GM12878 (cell line): ENCODE data around the gene RARA. TPM values are rescaled to one million over a fixed set of nuclear protein-coding genes. Genes with fewer than 3 reads are reported as not detected.

Source experiments
- ATAC-seq: fragments of 200-7000 bp; cut with Tn5 transposase; 3 replicates; pipeline ENCODE4 v1.9.1; 2020; ENCODE audit warnings: mild to moderate bottlenecking, moderate library complexity
- BruUV-seq: library from RNA; stranded (reverse); fragments of 400-500 nt; replicated peaks from 2 replicates; lab custom pipeline; 2021; lab: Mats Ljungman, UMichigan
- CTCF ChIA-PET: fragments of 300-600 bp; sonication (Branson Sonifier 250); formaldehyde crosslinking; extraction: SDS; loops from one replicate; lab custom pipeline; 2021; ENCODE audit warnings: inconsistent platforms; lab: Yijun Ruan, JAX
- POLR2A ChIA-PET: fragments of 350-600 bp; formaldehyde crosslinking; extraction: SDS; loops from one replicate; lab custom pipeline; 2021; ENCODE audit warnings: inconsistent platforms; lab: Charles Lee
- RAD21 ChIA-PET: fragments of 300-600 bp; sonication (Branson Sonifier 250); formaldehyde crosslinking; loops from one replicate; lab custom pipeline; 2023; ENCODE audit warnings: antibody characterized with exemption; ENCODE audit not compliant: unreplicated experiment; lab: Charles Lee
- SMC1A ChIA-PET: fragments of 300-600 bp; sonication (Branson Sonifier 250); formaldehyde crosslinking; loops from one replicate; lab custom pipeline; 2023; ENCODE audit not compliant: unreplicated experiment, uncharacterized antibody; lab: Charles Lee
- DNase-seq: peaks from one replicate; pipeline ENCODE4 v3.0.0-alpha.2; 2011; ENCODE audit warnings: low read depth, low spot score
- FAIRE-seq: peaks from 3 replicates; lab custom pipeline; 2011; peaks lifted over from hg19 to GRCh38; lab: Jason Lieb, UNC
- H2AFZ ChIP-seq: 2 replicates; pipeline ENCODE4 v1.6.0; 2011; ENCODE audit warnings: low read depth, low read length, control low read depth; ENCODE audit not compliant: control insufficient read depth
- H3K27ac ChIP-seq: 2 replicates; pipeline ENCODE4 v1.5.1; 2011; ENCODE audit warnings: control low read depth; ENCODE audit not compliant: control insufficient read depth, insufficient read depth
- H3K27me3 ChIP-seq, 2 experiments: replicated peaks in 1 of 2; 2 replicates each; pipeline versions ENCODE4 v1.6.0 to v1.6.1; 2011; ENCODE audit warnings: low read length in 1 of 2; ENCODE audit not compliant: control insufficient read depth in 2 of 2, insufficient read depth in 2 of 2
- H3K36me3 ChIP-seq, 2 experiments: 2 replicates each; pipeline ENCODE4 v1.5.1; 2011; ENCODE audit warnings: low read length in 1 of 2; ENCODE audit not compliant: control insufficient read depth in 2 of 2, insufficient read depth in 2 of 2
- H3K4me1 ChIP-seq: 2 replicates; pipeline ENCODE4 v1.6.1; 2011; ENCODE audit warnings: mild to moderate bottlenecking, low read length, moderate library complexity, mixed read lengths; ENCODE audit not compliant: control insufficient read depth, insufficient read depth
- H3K4me2 ChIP-seq: 2 replicates; pipeline ENCODE4 v1.6.0; 2011; ENCODE audit warnings: control low read depth; ENCODE audit not compliant: control insufficient read depth, insufficient read depth
- H3K4me3 ChIP-seq: fragments of 200-600 bp; sonication (generic); 2 replicates; pipeline ENCODE4 v1.5.1; 2016
- H3K79me2 ChIP-seq: 2 replicates; pipeline ENCODE4 v1.6.0; 2011; ENCODE audit warnings: low read length; ENCODE audit not compliant: control insufficient read depth, insufficient read depth
- H3K9ac ChIP-seq: 2 replicates; pipeline ENCODE4 v1.8.0; 2011; ENCODE audit warnings: low read length, control low read depth, mixed read lengths; ENCODE audit not compliant: control insufficient read depth, insufficient read depth
- H3K9me3 ChIP-seq: replicated peaks from 3 replicates; pipeline ENCODE4 v1.5.1; 2011; ENCODE audit warnings: mild to moderate bottlenecking, low read length; ENCODE audit not compliant: control insufficient read depth, insufficient read depth
- H4K20me1 ChIP-seq: 2 replicates; pipeline ENCODE4 v1.6.0; 2011; ENCODE audit not compliant: control insufficient read depth, insufficient read depth
- BCLAF1 ChIP-seq: fragments of 450-650 bp; IDR thresholded peaks from 2 replicates; pipeline ENCODE4 v1.6.1; 2017; ENCODE audit warnings: antibody characterized with exemption, mild to moderate bottlenecking, moderate library complexity
- BRCA1 ChIP-seq: IDR thresholded peaks from 2 replicates; pipeline ENCODE4 v1.6.1; 2011; ENCODE audit warnings: low read depth, low read length, improper control_type of control experiment
- EED ChIP-seq: sonication (generic); IDR thresholded peaks from 2 replicates; pipeline ENCODE4 v1.6.1; 2016; ENCODE audit warnings: antibody characterized with exemption, low read depth
- EZH2 ChIP-seq: IDR thresholded peaks from 2 replicates; pipeline ENCODE4 v1.6.1; 2012; ENCODE audit warnings: low read depth, mild to moderate bottlenecking, control low read depth, inconsistent platforms, low read length, borderline replicate concordance; ENCODE audit not compliant: control insufficient read depth
- JUND ChIP-seq: IDR thresholded peaks from 2 replicates; pipeline ENCODE4 v1.6.1; 2012; ENCODE audit warnings: low read depth, mild to moderate bottlenecking, low read length, improper control_type of control experiment, moderate library complexity
- MEF2A ChIP-seq: IDR thresholded peaks from 2 replicates; pipeline ENCODE4 v1.6.1; 2011; ENCODE audit warnings: low read depth, mild to moderate bottlenecking, low read length, moderate library complexity; ENCODE audit not compliant: insufficient read depth
- NBN ChIP-seq: fragments of 450-650 bp; IDR thresholded peaks from 2 replicates; pipeline ENCODE4 v1.6.1; 2016
- RELB ChIP-seq: fragments of 450-650 bp; IDR thresholded peaks from 2 replicates; pipeline ENCODE4 v1.6.1; 2017; ENCODE audit warnings: low read depth, mild to moderate bottlenecking, moderate library complexity
- SMARCA5 ChIP-seq: fragments of 450-650 bp; IDR thresholded peaks from 2 replicates; pipeline ENCODE4 v1.6.1; 2017; ENCODE audit warnings: mild to moderate bottlenecking
- SUZ12 ChIP-seq: fragments of 200-600 bp; sonication (generic); IDR thresholded peaks from one replicate; pipeline ENCODE4 v1.6.1; 2018; ENCODE audit warnings: antibody characterized with exemption, mild to moderate bottlenecking; ENCODE audit not compliant: unreplicated experiment
- TAF1 ChIP-seq: IDR thresholded peaks from 2 replicates; pipeline ENCODE4 v1.6.1; 2011; ENCODE audit warnings: mild to moderate bottlenecking, low read depth, low read length, borderline replicate concordance
- ZZZ3 ChIP-seq: IDR thresholded peaks from 2 replicates; pipeline ENCODE4 v1.6.1; 2011; ENCODE audit warnings: low read depth; ENCODE audit not compliant: control insufficient read depth, insufficient read length
- WGBS: methylation state at CpG from one replicate; pipeline ENCODE4 v1.1.6; 2016; ENCODE audit warnings: low lambda C conversion rate; ENCODE audit not compliant: insufficient replicate concordance, insufficient coverage; ENCODE audit errors: missing lambda C conversion rate; 5-methylcytosine and 5-hydroxymethylcytosine counted together
- in situ Hi-C: fragments of 300-500 bp; cut with MboI; formaldehyde crosslinking; loops from 9 replicates; pipeline ENCODE4 v1.14.3; 2018; ENCODE audit warnings: mixed read lengths
- intact Hi-C: fragments of 100-400 bp; cut with micrococcal nuclease; formaldehyde crosslinking; loops from one replicate; pipeline ENCODE4 v1.14.2; 2022; ENCODE audit not compliant: unreplicated experiment
- polyA plus RNA-seq, 11 experiments: library from polyadenylated mRNA; depleted of rRNA in 4 of 11; unstranded in 6 of 11; stranded (reverse) in 5 of 11; fragments of >200 nt; fragmentation: Nextera tagmentation in 4 of 11; fragmentation: Illumina TruSeq in 1 of 11; extraction: Ambion mirVana in 4 of 11; extraction: Trizol in 1 of 11; gene quantifications; 1 replicate in 1 of 11; 2 replicates in 10 of 11; pipeline versions ENCODE4 v1.2.1 to v1.2.3, GENCODE V29; 2011 to 2016; ENCODE audit warnings: inconsistent platforms in 2 of 11, missing spikeins in 2 of 11, low read depth in 1 of 11
- total RNA-seq, 4 experiments: library from RNA; depleted of rRNA in 3 of 4; stranded (reverse); fragments of >200 nt in 3 of 4; fragmentation: Illumina TruSeq in 1 of 4; extraction: Trizol in 1 of 4; gene quantifications; 2 replicates each; pipeline versions ENCODE4 v1.2.1 to v1.2.3, GENCODE V29; 2013 to 2021
- TF ChIP-seq, protein P1 (sequence below): IDR thresholded peaks from 2 replicates; pipeline ENCODE4 v1.6.1; 2011; ENCODE audit warnings: low read depth, mild to moderate bottlenecking, low read length, moderate library complexity, borderline replicate concordance; ENCODE audit errors: extremely low read depth

RARA gene
- total and polyA plus RNA-seq, 10 of the 15 experiments (the other 5 are each of a cell fraction or from before 2014, with no cell fraction given): 0.13 to 33.6 (median 13.6) TPM

- TF ChIP-seq, protein P1, sequence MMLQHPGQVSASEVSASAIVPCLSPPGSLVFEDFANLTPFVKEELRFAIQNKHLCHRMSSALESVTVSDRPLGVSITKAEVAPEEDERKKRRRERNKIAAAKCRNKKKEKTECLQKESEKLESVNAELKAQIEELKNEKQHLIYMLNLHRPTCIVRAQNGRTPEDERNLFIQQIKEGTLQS: no peak
- TF ChIP-seq BCLAF1 (no peak), EZH2 (no peak), MEF2A (no peak), RELB (no peak), BRCA1 (no peak), JUND (no peak), NBN (no peak), SUZ12 (no peak), EED (no peak), TAF1 (no peak), SMARCA5 (no peak), ZZZ3 (no peak)
- intact Hi-C loops: no loop called here
- WGBS: 89% methylated on average over 6 of the region's 17 CpGs
- ATAC-seq: no peak
- SMC1A ChIA-PET: interaction anchor here (5.3 kb wide), 1 partner anchor 47 kb away, joined by 142 read pairs; no protein-coding TSS in a partner anchor
- H3K4me1 ChIP-seq: peaks cover 21% of the 10 kb centered on the region
- CTCF ChIA-PET: interaction anchor here (0.8 to 9.1 kb wide), 3 partner anchors 9 to 50 kb away, joined by 3 to 311 read pairs (median 5); partner anchors contain the start of gene RARA
- H2AFZ ChIP-seq: no peak overlapping the region
- POLR2A ChIA-PET: interaction anchor here (1.0 kb wide), 1 partner anchor 43 kb away, joined by 3 read pairs; no protein-coding TSS in a partner anchor
- in situ Hi-C loops: loop anchor here (5.0 kb wide), 1 partner anchor 49 kb away; no protein-coding TSS in a partner anchor
- no peak overlapping the region for H3K4me2 ChIP-seq
- peaks cover 18 to 54% of the 10 kb centered on the region in 2 experiments for H3K36me3 ChIP-seq
- no peaks in the 10 kb centered on the region for H3K27me3 ChIP-seq
- no peaks in the 10 kb centered on the region for H4K20me1 ChIP-seq
- H3K4me3 ChIP-seq: no peak overlapping the region
- H3K79me2 ChIP-seq: peaks cover 11% of the 10 kb centered on the region
- H3K9ac ChIP-seq: no peak overlapping the region
- H3K9me3 ChIP-seq: no peaks in the 10 kb centered on the region
- FAIRE-seq: no peak
- BruUV-seq: TSS peak; percentile 49
- H3K27ac ChIP-seq: no peak overlapping the region
- no peak for DNase-seq
- RAD21 ChIA-PET: interaction anchor here (0.7 to 8.2 kb wide), 3 partner anchors 12 to 46 kb away, joined by 3 to 271 read pairs (median 4); partner anchors contain the start of gene RARA
Measured at GRCh38 chr17:40350689-40351358, 41.8 kb downstream of the RARA start.
